Brain microvascular endothelial cell (primary cell): ENCODE results near the gene CRPPA.

ENCODE experiments used
- DNase-seq: peaks from one replicate; pipeline ENCODE4 v3.0.0-alpha.2; 2020
- H3K27ac ChIP-seq: fragments of 250-450 bp; sonication (Bioruptor Pico); 2 replicates; pipeline ENCODE4 v1.5.1; 2020; ENCODE audit warnings: mild to moderate bottlenecking, moderate library complexity
- H3K27me3 ChIP-seq: fragments of 250-450 bp; sonication (Bioruptor Pico); replicated peaks from 2 replicates; pipeline ENCODE4 v1.5.1; 2020; ENCODE audit warnings: mild to moderate bottlenecking
- H3K36me3 ChIP-seq: fragments of 250-450 bp; sonication (Bioruptor Pico); replicated peaks from 2 replicates; pipeline ENCODE4 v1.5.1; 2020; ENCODE audit warnings: mild to moderate bottlenecking
- H3K4me3 ChIP-seq: 2 replicates; pipeline ENCODE4 v1.5.1; 2011; ENCODE audit warnings: low read depth, mild to moderate bottlenecking, control low read depth, low read length, moderate library complexity
- CTCF ChIP-seq: IDR thresholded peaks from 2 replicates; pipeline ENCODE4 v1.5.1; 2011; ENCODE audit warnings: low read depth, mild to moderate bottlenecking, moderate library complexity, low read length, control low read depth, inconsistent platforms; ENCODE audit errors: missing control alignments
- in situ Hi-C: cut with HindIII; loops from 2 replicates; pipeline ENCODE4 v1.10.0; 2017; ENCODE audit warnings: low sequenced_read_pairs, low pct_ligation_motif_present

The CRPPA gene

GRCh38 chr7:16420329-16420648, 1.0 kb downstream of the CRPPA start:
- no peak for DNase-seq
- Histone ChIP-seq H3K36me3 (no peaks in the 10 kb centered on the region), H3K27me3 (no peaks in the 10 kb centered on the region), H3K4me3 (peak overlapping the region; percentile 66), H3K27ac (peak overlapping the region; percentile 86)
- in situ Hi-C loops: no loop called here
- TF ChIP-seq CTCF: no peak

DNA sequence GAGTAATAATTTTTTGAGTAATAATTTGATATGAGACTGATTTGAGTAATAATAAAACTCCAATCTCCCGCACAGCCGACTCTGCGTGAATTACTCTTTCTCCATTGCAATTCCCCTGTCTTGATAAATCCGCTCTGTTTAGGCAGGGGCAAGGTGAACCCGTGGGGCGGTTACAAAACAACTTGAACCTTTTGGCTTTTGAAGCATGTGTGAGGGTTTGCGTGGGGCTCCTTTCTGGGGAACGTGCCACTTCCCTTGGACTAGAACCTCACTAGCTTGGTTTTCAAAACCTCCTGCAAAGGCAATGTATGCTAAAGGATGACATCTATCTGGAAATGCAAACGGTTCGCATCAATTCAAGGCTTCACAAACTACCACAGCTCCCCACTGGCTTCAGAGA, 1.5 kb downstream of the CRPPA start:
- no peak for DNase-seq
- no peak for TF ChIP-seq CTCF
- Histone ChIP-seq H3K27me3 (no peaks in the 10 kb centered on the region), H3K27ac (no peak overlapping the region), H3K4me3 (peak overlapping the region; percentile 66), H3K36me3 (no peaks in the 10 kb centered on the region)
- in situ Hi-C loops: no loop called here

DNA sequence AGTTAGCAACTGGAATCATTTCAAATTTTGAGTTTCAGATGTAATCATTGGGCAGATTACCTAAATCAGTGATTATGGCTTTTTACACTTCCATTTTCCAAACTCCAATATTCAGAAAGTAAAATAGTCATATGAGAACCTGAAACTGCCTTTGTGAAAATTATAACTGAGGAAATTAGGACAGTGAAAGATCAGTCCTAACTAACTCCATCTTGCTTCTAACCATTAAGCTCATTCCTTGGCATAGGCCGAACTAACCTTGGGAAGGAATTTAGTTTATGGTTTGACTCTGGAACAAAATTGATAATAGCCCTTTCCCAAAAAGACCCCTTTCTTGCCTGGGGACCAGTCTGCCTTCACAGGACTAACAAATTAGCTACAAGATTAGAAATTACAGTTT, 2.2 kb downstream of the CRPPA start:
- DNase-seq: no peak
- Histone ChIP-seq H3K4me3 (no peak overlapping the region), H3K36me3 (no peaks in the 10 kb centered on the region), H3K27me3 (no peaks in the 10 kb centered on the region), H3K27ac (no peak overlapping the region)
- no peak for TF ChIP-seq CTCF
- in situ Hi-C loops: no loop called here

GRCh38 chr7:16417906-16418305, 3.4 kb downstream of the CRPPA start:
- H3K4me3 ChIP-seq: no peak overlapping the region
- TF ChIP-seq CTCF: no peak
- DNase-seq: no peak
- no peaks in the 10 kb centered on the region for H3K27me3 ChIP-seq
- in situ Hi-C loops: no loop called here
- H3K27ac ChIP-seq: no peak overlapping the region
- no peaks in the 10 kb centered on the region for H3K36me3 ChIP-seq

DNA sequence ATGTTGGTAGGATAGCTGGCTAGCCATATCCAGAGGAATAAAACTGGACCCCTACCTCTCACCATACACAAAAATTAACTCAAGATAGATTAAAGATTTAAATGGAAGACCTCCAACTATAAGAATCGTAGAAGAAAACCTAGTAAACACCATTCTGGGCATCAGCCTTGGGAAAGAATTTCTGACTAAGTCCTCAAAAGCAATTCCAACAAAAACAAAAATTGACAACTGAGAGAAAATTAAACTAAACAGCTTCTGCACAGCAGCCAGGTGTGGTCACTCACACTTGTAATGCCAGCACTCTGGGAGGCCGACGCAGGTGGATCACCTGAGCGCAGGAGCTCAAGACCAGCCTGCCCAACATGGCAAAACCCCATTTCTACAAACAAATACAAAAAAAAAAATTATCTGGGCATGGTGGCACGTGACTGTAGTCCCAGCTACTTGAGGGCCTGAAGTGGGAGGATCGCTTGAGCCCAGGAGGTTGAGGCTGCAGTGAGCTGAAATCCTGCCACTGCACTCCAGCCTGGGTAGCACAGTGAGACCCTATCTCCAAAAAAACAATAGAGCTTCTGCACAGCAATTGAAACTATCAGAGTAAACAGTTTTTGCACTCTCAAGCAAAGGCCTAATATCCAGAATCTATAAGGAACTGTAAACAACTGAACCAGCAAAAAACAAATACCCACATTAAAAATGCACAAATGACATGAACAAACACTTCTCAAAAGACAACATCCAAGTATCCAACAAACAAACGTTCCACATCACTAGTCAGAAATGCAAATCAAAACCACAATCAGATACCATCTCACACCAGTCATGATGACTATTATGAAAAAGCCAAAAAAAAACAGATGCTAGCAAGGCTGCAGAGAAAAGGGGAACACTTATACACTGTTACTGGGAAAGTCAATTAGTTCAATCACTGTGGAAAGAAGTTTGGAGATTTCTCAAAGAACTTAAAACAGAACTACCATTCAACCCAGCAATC, 4.8 kb downstream of the CRPPA start:
- no peak for TF ChIP-seq CTCF
- no peaks in the 10 kb centered on the region for H3K36me3 ChIP-seq
- in situ Hi-C loops: no loop called here
- DNase-seq: peak; percentile 54
- no peaks in the 10 kb centered on the region for H3K27me3 ChIP-seq
- no peak overlapping the region for H3K27ac ChIP-seq
- H3K4me3 ChIP-seq: no peak overlapping the region
